HL-60 (cell line): Measurements from ENCODE around the gene PC.

Experiments used
- DNase-seq, 2 experiments: peaks; one replicate each; pipeline ENCODE4 v3.0.0-alpha.2; 2010 to 2020; ENCODE audit warnings: low read depth in 1 of 2, low spot score in 1 of 2
- H3K27ac ChIP-seq: fragments of 250-450 bp; sonication (Bioruptor Pico); replicated peaks from 2 replicates; pipeline ENCODE4 v1.5.1; 2020; ENCODE audit warnings: mild to moderate bottlenecking, moderate library complexity
- H3K27me3 ChIP-seq: fragments of 250-450 bp; sonication (Bioruptor Pico); 2 replicates; pipeline ENCODE4 v1.5.1; 2021; ENCODE audit warnings: mild to moderate bottlenecking, moderate library complexity; ENCODE audit not compliant: insufficient read depth, poor library complexity, severe bottlenecking
- H3K4me3 ChIP-seq: replicated peaks from 2 replicates; pipeline ENCODE4 v1.5.1; 2011; ENCODE audit warnings: mild to moderate bottlenecking, control low read depth, low read length; ENCODE audit not compliant: insufficient read depth
- GABPA ChIP-seq: IDR thresholded peaks from 2 replicates; pipeline ENCODE4 v1.6.1; 2012; ENCODE audit warnings: low read depth
- POLR2AphosphoS5 ChIP-seq: IDR thresholded peaks from 2 replicates; pipeline ENCODE4 v1.6.1; 2012; ENCODE audit warnings: low read depth
- SPI1 ChIP-seq: IDR thresholded peaks from 2 replicates; pipeline ENCODE4 v1.6.1; 2012; ENCODE audit warnings: low read depth, mild to moderate bottlenecking, borderline replicate concordance
- TF ChIP-seq, protein P1 (sequence below): IDR thresholded peaks from 2 replicates; pipeline ENCODE4 v1.6.1; 2012; ENCODE audit warnings: low read depth; ENCODE audit not compliant: insufficient replicate concordance
- TF ChIP-seq, protein P2 (sequence below): IDR thresholded peaks from one replicate; pipeline ENCODE4 v1.5.1; 2011; ENCODE audit warnings: low read length, control low read depth, inconsistent platforms; ENCODE audit not compliant: insufficient read depth

PC gene

DNA sequence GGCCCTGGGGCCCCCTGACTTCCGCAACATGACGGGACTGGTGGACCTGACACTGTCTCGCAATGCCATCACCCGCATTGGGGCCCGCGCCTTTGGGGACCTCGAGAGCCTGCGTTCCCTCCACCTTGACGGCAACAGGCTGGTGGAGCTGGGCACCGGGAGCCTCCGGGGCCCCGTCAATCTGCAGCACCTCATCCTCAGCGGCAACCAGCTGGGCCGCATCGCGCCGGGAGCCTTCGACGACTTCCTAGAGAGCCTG lies 100.3 kb downstream of the PC start:
- Histone ChIP-seq H3K27me3 (no peaks in the 10 kb centered on the region), H3K4me3 (peak overlapping the region; percentile 76), H3K27ac (peak overlapping the region; percentile 71)
- no peak for DNase-seq
- TF ChIP-seq SPI1 (no peak), GABPA (no peak), POLR2AphosphoS5 (no peak)
- TF ChIP-seq, protein P1, sequence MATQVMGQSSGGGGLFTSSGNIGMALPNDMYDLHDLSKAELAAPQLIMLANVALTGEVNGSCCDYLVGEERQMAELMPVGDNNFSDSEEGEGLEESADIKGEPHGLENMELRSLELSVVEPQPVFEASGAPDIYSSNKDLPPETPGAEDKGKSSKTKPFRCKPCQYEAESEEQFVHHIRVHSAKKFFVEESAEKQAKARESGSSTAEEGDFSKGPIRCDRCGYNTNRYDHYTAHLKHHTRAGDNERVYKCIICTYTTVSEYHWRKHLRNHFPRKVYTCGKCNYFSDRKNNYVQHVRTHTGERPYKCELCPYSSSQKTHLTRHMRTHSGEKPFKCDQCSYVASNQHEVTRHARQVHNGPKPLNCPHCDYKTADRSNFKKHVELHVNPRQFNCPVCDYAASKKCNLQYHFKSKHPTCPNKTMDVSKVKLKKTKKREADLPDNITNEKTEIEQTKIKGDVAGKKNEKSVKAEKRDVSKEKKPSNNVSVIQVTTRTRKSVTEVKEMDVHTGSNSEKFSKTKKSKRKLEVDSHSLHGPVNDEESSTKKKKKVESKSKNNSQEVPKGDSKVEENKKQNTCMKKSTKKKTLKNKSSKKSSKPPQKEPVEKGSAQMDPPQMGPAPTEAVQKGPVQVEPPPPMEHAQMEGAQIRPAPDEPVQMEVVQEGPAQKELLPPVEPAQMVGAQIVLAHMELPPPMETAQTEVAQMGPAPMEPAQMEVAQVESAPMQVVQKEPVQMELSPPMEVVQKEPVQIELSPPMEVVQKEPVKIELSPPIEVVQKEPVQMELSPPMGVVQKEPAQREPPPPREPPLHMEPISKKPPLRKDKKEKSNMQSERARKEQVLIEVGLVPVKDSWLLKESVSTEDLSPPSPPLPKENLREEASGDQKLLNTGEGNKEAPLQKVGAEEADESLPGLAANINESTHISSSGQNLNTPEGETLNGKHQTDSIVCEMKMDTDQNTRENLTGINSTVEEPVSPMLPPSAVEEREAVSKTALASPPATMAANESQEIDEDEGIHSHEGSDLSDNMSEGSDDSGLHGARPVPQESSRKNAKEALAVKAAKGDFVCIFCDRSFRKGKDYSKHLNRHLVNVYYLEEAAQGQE, result no peak
- TF ChIP-seq, protein P2, sequence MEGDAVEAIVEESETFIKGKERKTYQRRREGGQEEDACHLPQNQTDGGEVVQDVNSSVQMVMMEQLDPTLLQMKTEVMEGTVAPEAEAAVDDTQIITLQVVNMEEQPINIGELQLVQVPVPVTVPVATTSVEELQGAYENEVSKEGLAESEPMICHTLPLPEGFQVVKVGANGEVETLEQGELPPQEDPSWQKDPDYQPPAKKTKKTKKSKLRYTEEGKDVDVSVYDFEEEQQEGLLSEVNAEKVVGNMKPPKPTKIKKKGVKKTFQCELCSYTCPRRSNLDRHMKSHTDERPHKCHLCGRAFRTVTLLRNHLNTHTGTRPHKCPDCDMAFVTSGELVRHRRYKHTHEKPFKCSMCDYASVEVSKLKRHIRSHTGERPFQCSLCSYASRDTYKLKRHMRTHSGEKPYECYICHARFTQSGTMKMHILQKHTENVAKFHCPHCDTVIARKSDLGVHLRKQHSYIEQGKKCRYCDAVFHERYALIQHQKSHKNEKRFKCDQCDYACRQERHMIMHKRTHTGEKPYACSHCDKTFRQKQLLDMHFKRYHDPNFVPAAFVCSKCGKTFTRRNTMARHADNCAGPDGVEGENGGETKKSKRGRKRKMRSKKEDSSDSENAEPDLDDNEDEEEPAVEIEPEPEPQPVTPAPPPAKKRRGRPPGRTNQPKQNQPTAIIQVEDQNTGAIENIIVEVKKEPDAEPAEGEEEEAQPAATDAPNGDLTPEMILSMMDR, result no peak

DNA sequence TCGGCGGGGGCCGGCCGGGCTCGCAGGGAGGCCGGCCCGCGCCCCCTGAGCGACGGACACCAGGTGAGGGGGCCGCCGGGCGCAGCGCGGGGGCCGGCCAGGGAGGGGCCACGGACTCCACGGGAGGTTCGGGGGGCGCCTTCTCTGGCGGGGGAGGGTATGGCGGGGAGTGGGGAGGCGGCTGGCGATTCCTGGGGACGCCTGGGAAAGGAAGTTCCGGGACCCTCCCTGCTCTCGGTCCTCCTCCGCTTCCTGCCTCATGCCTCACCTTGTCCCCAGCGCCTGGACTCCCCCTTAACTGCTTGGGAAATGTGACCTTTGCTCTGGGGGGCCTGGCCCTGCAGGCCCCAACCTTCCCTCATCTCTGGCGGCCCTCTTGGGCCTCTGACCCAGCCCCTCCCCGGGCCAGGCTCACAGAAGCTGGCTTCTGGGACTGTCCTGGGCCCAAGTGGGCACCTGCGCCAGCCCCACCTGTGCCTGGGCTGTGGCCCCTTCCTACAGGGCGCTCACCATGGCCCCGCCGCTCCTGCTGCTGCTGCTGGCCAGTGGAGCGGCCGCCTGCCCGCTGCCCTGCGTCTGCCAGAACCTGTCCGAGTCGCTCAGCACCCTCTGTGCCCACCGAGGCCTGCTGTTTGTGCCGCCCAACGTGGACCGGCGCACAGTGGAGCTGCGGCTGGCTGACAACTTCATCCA lies 100.8 kb downstream of the PC start:
- Histone ChIP-seq H3K4me3 (peak overlapping the region; percentile 76), H3K27ac (peak overlapping the region; percentile 71), H3K27me3 (no peaks in the 10 kb centered on the region)
- TF ChIP-seq, protein P2, result no peak
- TF ChIP-seq, protein P1, result no peak
- TF ChIP-seq SPI1 (no peak), GABPA (no peak), POLR2AphosphoS5 (no peak)
- DNase-seq, result peak in 1 of 2 experiments; percentile 43

DNA sequence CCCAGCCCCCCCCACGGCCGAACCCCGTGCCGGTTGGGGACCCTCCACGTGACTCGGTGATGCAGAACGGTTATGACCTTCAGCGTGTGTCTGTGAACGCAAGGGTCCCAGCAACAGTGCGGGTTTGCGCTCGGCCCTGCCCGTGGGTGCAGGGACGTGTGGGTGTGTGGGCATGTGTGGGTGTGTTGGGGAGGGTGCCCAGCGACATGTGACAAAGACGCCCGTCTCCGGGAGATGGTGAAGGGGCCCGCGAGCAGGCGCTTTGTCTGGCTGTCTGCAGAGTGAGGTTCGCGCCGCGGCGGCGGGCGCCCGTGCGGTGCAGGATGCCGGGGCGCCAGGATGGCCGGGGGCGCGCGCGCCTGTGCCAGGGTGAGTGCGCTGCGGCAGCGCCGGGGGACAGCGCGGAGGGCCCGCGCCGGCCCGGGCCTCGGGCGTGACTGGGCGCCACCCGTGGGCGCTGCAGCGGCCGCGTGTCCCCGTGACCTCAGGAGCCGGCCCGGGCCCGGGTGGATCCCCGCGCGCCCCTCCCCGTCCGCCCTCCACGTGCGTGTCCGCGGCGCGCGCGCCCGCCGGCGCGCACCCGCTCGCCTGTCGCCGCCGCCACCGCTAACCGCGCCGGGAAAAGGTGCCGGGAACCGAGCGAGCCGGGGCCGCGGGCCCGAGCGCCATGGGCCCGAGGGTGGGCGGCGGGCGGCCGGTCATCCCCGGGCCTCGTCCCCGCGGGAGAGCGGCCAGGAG lies 101.5 kb downstream of the PC start, which contains the start of gene LRFN4:
TSS of gene LRFN4 (plus strand) at position 569 of the 738 bp plus-strand sequence. CDS start 681 bp downstream, outside the sequence.
- Histone ChIP-seq H3K4me3 (peak within 1 kb of the TSS; percentile 76), H3K27ac (peak within 1 kb of the TSS; percentile 96), H3K27me3 (no peaks in the 10 kb centered on the region)
- TF ChIP-seq, protein P1, result no peak
- TF ChIP-seq POLR2AphosphoS5, result no peak
- no peak for DNase-seq
